Activated CD4-positive, alpha-beta T cell treated with anti-CD3 and anti-CD28 coated beads, Interleukin-2, amount 50 U/mL, for 48 hours (primary cell): ENCODE measurements around the gene CNTN3.

Experiments used
- DNase-seq, 2 experiments: peaks; one replicate each; pipeline ENCODE4 v3.0.0-alpha.2; 2020

CNTN3 gene

GRCh38 chr3:74614107-74614967 is at the start of gene CNTN3:
TSS of gene CNTN3 (minus strand) at chr3:74614659. CDS start at chr3:74521112, 93,547 bp downstream.
- no peak for DNase-seq

- no peak for DNase-seq
Observed at GRCh38 chr3:74663178-74663577, 48.7 kb upstream of the CNTN3 start.

- no peak for DNase-seq
Observed at GRCh38 chr3:74661672-74662071, 47.2 kb upstream of the CNTN3 start.

DNA sequence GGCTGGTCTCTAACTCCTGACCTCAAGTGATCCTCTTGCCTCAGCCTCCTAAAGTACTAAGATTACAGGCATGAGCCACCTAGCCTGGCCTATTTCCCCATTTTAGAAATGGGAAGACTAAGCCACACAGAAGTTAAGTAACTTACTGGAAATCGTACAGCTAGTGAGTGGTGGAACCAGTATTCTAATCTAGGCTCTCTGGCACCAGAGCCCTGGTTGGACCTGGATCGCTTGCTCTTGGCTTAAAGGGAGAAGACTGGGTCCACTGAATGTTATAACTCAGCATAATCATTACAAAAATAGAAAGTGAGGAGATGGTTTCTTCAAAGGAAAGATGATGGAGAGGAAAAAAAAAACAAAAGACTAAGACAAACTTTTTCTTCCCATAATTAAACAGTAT is 37.4 kb upstream of the CNTN3 start:
- DNase-seq = no peak

DNA sequence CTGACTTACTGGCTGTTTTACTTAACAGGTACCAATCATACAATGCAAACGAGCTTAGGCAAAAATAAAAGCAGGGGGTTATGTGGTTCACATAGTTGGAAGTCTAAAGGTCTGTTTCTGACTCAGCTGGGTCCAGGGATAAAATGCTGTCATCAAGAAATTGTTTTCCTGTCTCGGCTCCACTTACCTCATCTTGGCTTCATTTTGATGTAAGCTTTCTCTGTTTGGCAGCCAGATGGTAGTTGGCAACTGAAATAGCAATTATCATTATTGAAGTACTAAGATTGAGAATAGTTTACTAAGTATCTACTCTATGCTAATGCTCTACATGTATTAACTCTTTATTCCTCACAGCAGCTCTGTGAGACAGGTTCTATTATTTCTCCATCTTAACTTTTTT is 36.8 kb upstream of the CNTN3 start:
- DNase-seq = no peak

- DNase-seq = no peak
Observed at GRCh38 chr3:74648107-74648506, 33.6 kb upstream of the CNTN3 start.

DNA sequence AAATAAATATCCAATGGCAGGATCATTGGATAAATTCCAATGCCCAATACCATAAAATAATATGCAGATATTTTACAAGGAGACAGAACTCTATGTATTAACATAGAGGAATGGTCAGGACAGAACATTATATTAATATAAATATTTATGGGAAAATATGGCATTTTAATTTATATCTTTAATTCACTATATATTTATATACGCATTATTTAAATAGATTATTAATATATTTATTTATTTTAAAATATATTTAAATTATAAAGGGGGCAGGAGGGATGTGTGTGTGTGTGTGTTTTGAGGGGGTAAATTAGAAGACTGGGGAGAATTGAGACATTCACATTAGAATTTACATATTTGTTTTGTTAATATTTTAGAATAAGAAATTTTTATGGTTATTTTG is 31.6 kb upstream of the CNTN3 start:
- DNase-seq = no peak

DNA sequence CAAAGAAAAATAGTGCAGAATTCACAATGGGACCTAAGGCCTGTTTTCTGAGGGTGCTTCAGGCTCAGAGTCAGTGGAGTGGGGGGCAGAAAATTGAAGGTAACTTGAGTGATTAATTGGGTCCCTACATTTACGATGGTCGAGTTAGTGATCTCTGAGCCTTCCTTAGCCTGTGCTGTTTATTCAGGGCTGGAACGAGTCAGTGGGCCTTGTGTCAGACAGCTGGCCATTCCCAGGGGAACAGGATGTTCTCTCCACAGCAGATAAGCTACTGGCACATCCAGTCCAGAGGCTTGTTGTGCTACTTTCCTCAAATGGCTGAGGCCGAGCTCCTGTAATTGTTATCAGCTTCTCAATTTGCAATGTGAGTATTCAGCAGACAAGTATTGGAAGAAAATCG is 29.2 kb upstream of the CNTN3 start:
- no peak for DNase-seq

GRCh38 chr3:74642876-74643275 is 28.4 kb upstream of the CNTN3 start:
- DNase-seq = no peak

- DNase-seq = no peak
Observed at GRCh38 chr3:74640211-74640610, 25.8 kb upstream of the CNTN3 start.

GRCh38 chr3:74639681-74640080 is 25.2 kb upstream of the CNTN3 start:
- DNase-seq = no peak

DNA sequence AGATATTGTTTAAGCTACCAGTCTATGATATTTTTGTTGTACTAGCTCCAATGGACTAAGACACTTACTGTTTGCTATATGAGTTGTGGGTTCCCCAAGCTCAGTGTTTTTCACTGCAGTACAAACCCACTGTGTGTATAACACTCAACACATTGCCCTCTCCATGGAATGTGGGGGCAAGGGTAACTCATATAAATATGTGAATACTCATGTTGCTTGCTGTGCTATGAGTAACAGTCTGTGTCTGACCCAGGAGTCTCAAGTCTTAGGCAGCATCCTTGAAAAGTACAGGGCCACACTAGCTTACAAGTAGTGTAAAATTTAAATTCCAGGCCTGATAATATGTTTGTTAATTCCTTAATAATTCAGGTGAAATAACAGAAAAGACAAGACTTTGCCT is 22.5 kb upstream of the CNTN3 start:
- no peak for DNase-seq

GRCh38 chr3:74633021-74633420 is 18.6 kb upstream of the CNTN3 start:
- DNase-seq = no peak

GRCh38 chr3:74631351-74632140 is 17.1 kb upstream of the CNTN3 start:
- no peak for DNase-seq

- DNase-seq = no peak
Observed at GRCh38 chr3:74630602-74631001, 16.1 kb upstream of the CNTN3 start.

GRCh38 chr3:74626011-74626410 is 11.6 kb upstream of the CNTN3 start:
- no peak for DNase-seq

- no peak for DNase-seq
Observed at GRCh38 chr3:74624301-74624700, 9.8 kb upstream of the CNTN3 start.

DNA sequence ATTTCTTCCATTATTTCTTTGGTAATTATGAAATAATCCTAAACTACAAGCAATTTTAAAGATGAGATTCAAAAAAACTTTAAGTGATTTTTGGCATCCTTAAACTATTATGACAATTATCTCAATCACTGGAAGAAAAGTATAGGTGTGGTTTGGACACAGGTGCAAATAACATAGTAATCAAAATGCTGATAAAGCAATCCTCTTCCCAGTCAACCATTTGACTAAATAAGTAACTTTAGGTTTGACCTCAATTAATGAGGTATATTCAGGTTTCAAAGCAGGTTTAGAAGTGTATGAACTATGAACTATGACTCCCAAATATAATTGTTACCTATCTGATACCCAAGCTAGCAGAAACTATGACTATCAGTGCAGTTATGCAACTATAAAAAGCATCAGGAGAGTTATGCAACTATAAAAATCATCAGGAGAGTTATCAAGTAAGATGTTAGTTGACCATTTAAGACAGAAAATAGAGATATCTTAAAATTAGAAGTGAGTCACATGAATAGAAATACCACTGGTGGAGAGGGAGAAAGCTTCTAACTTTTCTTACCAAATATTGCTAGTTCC is 8.9 kb upstream of the CNTN3 start:
- DNase-seq = no peak

GRCh38 chr3:74621581-74621980 is 7.1 kb upstream of the CNTN3 start:
- no peak for DNase-seq

DNA sequence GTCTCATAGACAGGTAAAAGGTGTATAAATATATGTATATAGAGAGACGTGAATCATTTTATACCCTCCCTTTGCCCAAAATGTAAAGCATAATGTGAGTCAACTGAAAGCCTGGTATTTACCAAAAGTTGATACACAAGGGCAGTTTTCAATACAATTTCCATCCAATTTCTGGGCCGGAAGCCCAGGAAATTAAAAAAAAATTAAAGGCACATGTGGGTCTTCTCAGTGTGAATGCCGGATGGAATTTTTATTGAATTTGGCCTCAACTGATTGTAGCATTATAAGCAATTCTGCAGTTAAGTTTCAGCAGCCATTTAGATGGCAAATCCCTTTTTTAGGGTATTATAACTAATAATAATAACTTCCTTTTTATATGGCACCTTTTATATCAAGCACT is 3.3 kb upstream of the CNTN3 start:
- DNase-seq = no peak

DNA sequence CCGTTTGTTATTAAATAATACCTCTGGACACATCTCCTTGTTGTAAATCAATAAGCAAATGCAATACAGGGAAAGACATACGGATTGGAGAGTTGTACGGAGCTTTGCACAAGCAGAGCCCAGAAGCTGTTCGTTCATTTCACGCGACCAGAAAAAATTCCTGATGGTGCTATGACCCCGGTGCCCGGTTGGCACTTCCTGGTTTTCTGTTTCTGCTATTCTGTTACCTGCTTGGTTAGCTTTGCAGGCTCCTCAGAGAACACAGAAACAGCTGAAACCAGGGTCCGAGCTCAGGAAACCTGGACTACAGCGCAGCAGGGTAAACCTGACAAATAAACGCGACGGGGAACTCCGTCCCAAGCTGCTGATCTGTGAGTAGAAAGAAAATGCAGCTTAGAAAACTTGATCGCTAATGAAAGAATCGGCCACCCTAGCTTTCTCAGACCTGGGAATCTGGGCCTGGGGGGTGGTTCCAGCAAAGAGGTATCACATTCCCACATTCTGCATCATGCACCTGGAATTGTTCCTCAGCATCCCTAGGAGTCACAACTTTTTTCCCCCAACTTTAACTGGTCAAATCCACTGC is 845 bp downstream of the CNTN3 start:
- no peak for DNase-seq

DNA sequence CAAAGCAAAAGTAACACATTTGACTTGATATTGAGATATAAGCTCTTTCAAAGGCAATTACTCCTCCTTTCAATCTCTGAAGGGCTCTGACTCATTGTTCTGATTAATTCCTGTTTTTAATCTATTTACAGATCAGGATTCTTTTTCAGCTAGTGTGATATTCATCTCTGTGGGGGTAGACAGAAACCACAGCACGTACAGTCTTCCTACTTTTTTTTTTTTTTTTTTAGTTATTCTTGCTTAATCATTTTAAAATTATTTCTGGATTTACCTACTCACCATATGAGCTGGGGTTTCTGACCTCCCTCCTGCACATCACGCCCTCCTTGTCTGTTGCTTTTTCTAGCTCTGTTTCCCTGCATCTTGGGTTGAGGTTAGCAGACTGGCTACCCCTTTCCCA is 1.4 kb downstream of the CNTN3 start:
- DNase-seq = no peak

DNA sequence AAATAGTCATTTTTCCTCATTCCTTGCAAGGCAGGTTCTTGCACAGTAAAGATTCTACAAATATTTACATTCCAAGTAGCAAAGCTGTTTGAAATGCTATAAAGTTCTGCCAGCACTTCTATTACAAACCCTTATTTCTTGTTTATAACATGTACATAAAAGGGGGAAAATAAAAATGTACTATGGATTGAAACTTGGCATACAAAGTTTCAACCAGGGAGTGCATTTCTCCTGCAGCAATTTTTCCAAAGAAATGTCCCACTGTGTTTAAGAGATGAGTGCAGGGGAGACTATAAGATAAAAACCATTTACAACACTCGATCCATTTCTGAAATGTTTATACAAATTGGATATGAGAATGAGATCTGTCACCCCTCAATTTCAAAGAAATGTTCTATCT is 3.3 kb downstream of the CNTN3 start:
- no peak for DNase-seq

DNA sequence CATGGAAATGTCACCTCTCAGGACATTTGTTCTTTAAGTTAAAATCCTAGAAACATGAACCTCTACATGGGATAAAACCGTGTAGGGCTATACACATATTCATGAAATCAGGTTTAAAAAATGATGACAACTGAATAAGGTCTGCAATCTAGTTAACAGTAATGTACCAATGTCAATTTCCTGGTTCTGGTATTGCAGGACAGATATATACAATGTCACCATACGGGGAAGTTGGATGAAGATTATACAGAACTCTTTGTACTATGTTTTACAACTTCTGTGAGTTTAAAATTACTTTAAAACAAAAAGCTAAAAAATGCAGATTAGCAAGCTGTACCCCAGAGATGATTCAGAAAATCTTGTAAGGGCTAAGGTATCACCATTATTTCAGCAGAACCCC is 6.7 kb downstream of the CNTN3 start:
- no peak for DNase-seq
